IMR-90 (cell line): ENCODE data around the gene GATA6. TPM values are rescaled to one million over a fixed set of nuclear protein-coding genes. Genes with fewer than 3 reads are reported as not detected.

Experiments
- ATAC-seq: fragments of 200-7000 bp; cut with Tn5 transposase; 2 replicates; pipeline ENCODE4 v1.9.1; 2020; ENCODE audit warnings: low read depth, mild to moderate bottlenecking, moderate library complexity
- BruUV-seq: library from RNA; stranded (reverse); fragments of 400-500 nt; replicated peaks from 2 replicates; lab custom pipeline; 2021; lab: Mats Ljungman, UMichigan
- CTCF ChIA-PET: fragments of 300-600 bp; formaldehyde crosslinking; extraction: SDS; loops from one replicate; lab custom pipeline; 2021; ENCODE audit warnings: antibody characterized with exemption; lab: Yijun Ruan, JAX
- POLR2A ChIA-PET: fragments of 300-600 bp; sonication (Branson Sonifier 250); formaldehyde crosslinking; loops from one replicate; lab custom pipeline; 2022; ENCODE audit warnings: antibody characterized with exemption; ENCODE audit not compliant: unreplicated experiment; lab: Charles Lee
- DNase-seq: peaks from one replicate; pipeline ENCODE4 v3.0.0; 2013
- H2AFZ ChIP-seq: replicated peaks from 2 replicates; pipeline ENCODE3; 2013; ENCODE audit warnings: low read length, mild to moderate bottlenecking; ENCODE audit not compliant: poor library complexity
- H2AK5ac ChIP-seq: 2 replicates; pipeline ENCODE4 v1.6.1; 2013; ENCODE audit warnings: low read depth, low read length, inconsistent platforms
- H2AK9ac ChIP-seq: replicated peaks from 2 replicates; pipeline ENCODE3; 2013; ENCODE audit warnings: mild to moderate bottlenecking, low read depth, low read length, moderate library complexity; ENCODE audit not compliant: poor library complexity
- H2BK120ac ChIP-seq: 2 replicates; pipeline ENCODE4 v1.6.1; 2013; ENCODE audit warnings: low read depth, low read length, inconsistent platforms
- H2BK15ac ChIP-seq: 3 replicates; pipeline ENCODE4 v1.6.1; 2013; ENCODE audit warnings: low read depth, low read length, inconsistent platforms
- H2BK20ac ChIP-seq: 2 replicates; pipeline ENCODE4 v1.6.1; 2013; ENCODE audit warnings: low read depth, mild to moderate bottlenecking, inconsistent platforms, low read length, moderate library complexity
- H2BK5ac ChIP-seq: 2 replicates; pipeline ENCODE4 v1.6.1; 2013; ENCODE audit warnings: mild to moderate bottlenecking, low read depth, low read length, inconsistent platforms; ENCODE audit not compliant: poor library complexity, severe bottlenecking
- H3K14ac ChIP-seq: replicated peaks from 2 replicates; pipeline ENCODE4 v1.6.1; 2013; ENCODE audit warnings: low read depth, low read length, inconsistent platforms
- H3K18ac ChIP-seq: 2 replicates; pipeline ENCODE4 v1.6.1; 2013; ENCODE audit warnings: low read depth, low read length, control low read depth
- H3K23ac ChIP-seq: 2 replicates; pipeline ENCODE4 v1.6.1; 2013; ENCODE audit warnings: low read depth, low read length, inconsistent platforms
- H3K27ac ChIP-seq: 2 replicates; pipeline ENCODE4 v1.5.1; 2013; ENCODE audit warnings: mild to moderate bottlenecking, control low read depth, low read length; ENCODE audit not compliant: insufficient read depth
- H3K27me3 ChIP-seq: 2 replicates; pipeline ENCODE4 v1.6.1; 2013; ENCODE audit warnings: low read length; ENCODE audit not compliant: control insufficient read depth, insufficient read depth
- H3K36me3 ChIP-seq: 2 replicates; pipeline ENCODE4 v1.6.1; 2013; ENCODE audit warnings: low read length, mixed read lengths; ENCODE audit not compliant: control insufficient read depth, insufficient read depth
- H3K4ac ChIP-seq: 2 replicates; pipeline ENCODE4 v1.6.1; 2013; ENCODE audit warnings: low read depth, low read length, inconsistent platforms
- H3K4me1 ChIP-seq: 2 replicates; pipeline ENCODE4 v1.6.1; 2013; ENCODE audit warnings: low read length, mixed read lengths; ENCODE audit not compliant: control insufficient read depth, insufficient read depth
- H3K4me2 ChIP-seq: 2 replicates; pipeline ENCODE4 v1.6.1; 2013; ENCODE audit warnings: low read depth, mild to moderate bottlenecking, control low read depth, low read length, moderate library complexity
- H3K4me3 ChIP-seq: 2 replicates; pipeline ENCODE4 v1.5.1; 2013; ENCODE audit warnings: low read depth, mild to moderate bottlenecking, control low read depth, low read length, moderate library complexity; ENCODE audit not compliant: insufficient read depth
- H3K56ac ChIP-seq: 2 replicates; pipeline ENCODE4 v1.6.1; 2013; ENCODE audit warnings: low read length, inconsistent platforms; ENCODE audit not compliant: insufficient read depth; ENCODE audit errors: extremely low read depth
- H3K79me1 ChIP-seq, 2 experiments: 2 replicates each; pipeline ENCODE4 v1.6.1; 2013; ENCODE audit warnings: low read length in 2 of 2, inconsistent platforms in 1 of 2, low read depth in 1 of 2
- H3K9ac ChIP-seq: 2 replicates; pipeline ENCODE4 v1.6.1; 2013; ENCODE audit warnings: low read depth, low read length, control low read depth
- H3K9me1 ChIP-seq: 2 replicates; pipeline ENCODE4 v1.6.1; 2013; ENCODE audit warnings: low read length, inconsistent platforms; ENCODE audit not compliant: insufficient read depth
- H3K9me3 ChIP-seq: 2 replicates; pipeline ENCODE4 v1.6.1; 2013; ENCODE audit warnings: low read length; ENCODE audit not compliant: control insufficient read depth, insufficient read depth
- H4K20me1 ChIP-seq: 2 replicates; pipeline ENCODE4 v1.6.1; 2013; ENCODE audit warnings: low read length, inconsistent platforms; ENCODE audit not compliant: insufficient read depth
- H4K5ac ChIP-seq: 2 replicates; pipeline ENCODE4 v1.6.1; 2013; ENCODE audit warnings: mild to moderate bottlenecking, low read depth, low read length, control low read depth
- H4K8ac ChIP-seq, 2 experiments: 2 replicates each; pipeline ENCODE4 v1.6.1; 2013; ENCODE audit warnings: low read depth in 2 of 2, low read length in 2 of 2, control low read depth in 1 of 2, inconsistent platforms in 1 of 2
- H4K91ac ChIP-seq: 2 replicates; pipeline ENCODE4 v1.6.1; 2013; ENCODE audit warnings: low read depth, low read length, inconsistent platforms; ENCODE audit not compliant: insufficient read depth
- BHLHE40 ChIP-seq: fragments of 150-350 bp; IDR thresholded peaks from 2 replicates; pipeline ENCODE4 v1.6.1; 2016; ENCODE audit warnings: mild to moderate bottlenecking, low read depth, low read length
- WGBS, 2 experiments: methylation state at CpG; one replicate each; pipeline versions ENCODE4 v1.1.5 to v1.1.7; 2013; ENCODE audit warnings: missing lambda C conversion rate in 2 of 2; ENCODE audit not compliant: insufficient read length in 1 of 2; ENCODE audit errors: extremely low coverage in 2 of 2; 5-methylcytosine and 5-hydroxymethylcytosine counted together
- dilution Hi-C: fragments of 300-500 bp; cut with HindIII; formaldehyde crosslinking; loops from one replicate; pipeline ENCODE4 v1.14.3; 2018; ENCODE audit warnings: low sequenced_read_pairs; ENCODE audit not compliant: unreplicated experiment
- in situ Hi-C: fragments of 300-500 bp; cut with MboI; formaldehyde crosslinking; loops from 3 replicates; pipeline ENCODE4 v1.14.3; 2019; ENCODE audit warnings: low sequenced_read_pairs, inconsistent platforms, mixed read lengths
- intact Hi-C: fragments of 100-400 bp; cut with micrococcal nuclease; formaldehyde crosslinking; loops from 2 replicates; pipeline ENCODE4 v1.10.0; 2022
- polyA plus RNA-seq, 3 experiments: library from polyadenylated mRNA; depleted of rRNA; stranded (reverse); fragments of >200 nt; gene quantifications; 2 replicates each; pipeline ENCODE4 v1.2.3, GENCODE V29; 2012; ENCODE audit warnings: low replicate concordance in 1 of 3
- total RNA-seq: library from RNA; depleted of rRNA; stranded (reverse); fragments of >200 nt; gene quantifications from 2 replicates; pipeline ENCODE4 v1.2.3, GENCODE V29; 2012

The GATA6 gene
- total and polyA plus RNA-seq, 2 of the 4 experiments (the other 2 are of a cell fraction), result 2.5 to 4.0 TPM

DNA sequence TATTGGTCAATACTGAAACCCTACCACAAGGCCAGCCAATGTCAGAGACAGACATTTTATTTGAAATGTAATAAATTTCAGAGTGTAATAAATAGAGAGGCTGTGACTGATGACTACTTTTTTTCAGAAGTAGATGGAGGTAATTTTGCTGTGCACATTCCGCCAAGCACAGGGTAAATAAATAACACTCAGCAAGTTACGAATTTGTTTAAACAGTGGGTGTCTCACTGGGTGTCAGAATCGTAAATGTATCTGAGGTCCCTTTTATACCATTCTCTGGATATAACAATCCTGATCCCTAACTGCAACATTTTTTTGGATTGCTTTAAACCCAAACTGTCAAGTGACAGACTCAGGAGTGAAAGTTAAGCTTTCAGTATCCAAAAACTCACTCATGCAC, 74.1 kb downstream of the GATA6 start:
- Histone ChIP-seq H2AK9ac (no peak overlapping the region), H4K5ac (no peak overlapping the region), H3K36me3 (no peaks in the 10 kb centered on the region), H3K56ac (no peak overlapping the region), H3K9me1 (no peaks in the 10 kb centered on the region), H3K18ac (no peak overlapping the region), H3K4me1 (no peaks in the 10 kb centered on the region), H3K4ac (no peak overlapping the region), H3K14ac (no peak overlapping the region), H4K8ac (no peak overlapping the region), H2BK20ac (no peak overlapping the region), H3K79me1 (no peaks in the 10 kb centered on the region), H2AK5ac (no peak overlapping the region), H2BK15ac (no peak overlapping the region), H3K27me3 (peaks cover 44% of the 10 kb centered on the region), H3K9ac (no peak overlapping the region), H3K9me3 (no peaks in the 10 kb centered on the region), H4K20me1 (no peaks in the 10 kb centered on the region), H4K91ac (no peak overlapping the region), H3K27ac (no peak overlapping the region), H2BK5ac (no peak overlapping the region), H2BK120ac (no peak overlapping the region), H3K4me3 (no peak overlapping the region), H2AFZ (no peak overlapping the region), H3K4me2 (no peak overlapping the region), H3K23ac (no peak overlapping the region)
- dilution Hi-C loops (no loop called here), intact Hi-C loops (no loop called here), in situ Hi-C loops (no loop called here)
- BruUV-seq, result no TSS peak
- no peak for DNase-seq
- no CpG with 5 or more reads among the region's 3 CpGs for WGBS, 2 experiments
- ChIA-PET CTCF (interaction anchor here (1.0 kb wide), 1 partner anchor 11 kb away, joined by 3 read pairs; no protein-coding TSS in a partner anchor), POLR2A (no interaction called here)
- no peak for ATAC-seq
- no peak for TF ChIP-seq BHLHE40
